ENCODE data around the gene TCF4.

DNA sequence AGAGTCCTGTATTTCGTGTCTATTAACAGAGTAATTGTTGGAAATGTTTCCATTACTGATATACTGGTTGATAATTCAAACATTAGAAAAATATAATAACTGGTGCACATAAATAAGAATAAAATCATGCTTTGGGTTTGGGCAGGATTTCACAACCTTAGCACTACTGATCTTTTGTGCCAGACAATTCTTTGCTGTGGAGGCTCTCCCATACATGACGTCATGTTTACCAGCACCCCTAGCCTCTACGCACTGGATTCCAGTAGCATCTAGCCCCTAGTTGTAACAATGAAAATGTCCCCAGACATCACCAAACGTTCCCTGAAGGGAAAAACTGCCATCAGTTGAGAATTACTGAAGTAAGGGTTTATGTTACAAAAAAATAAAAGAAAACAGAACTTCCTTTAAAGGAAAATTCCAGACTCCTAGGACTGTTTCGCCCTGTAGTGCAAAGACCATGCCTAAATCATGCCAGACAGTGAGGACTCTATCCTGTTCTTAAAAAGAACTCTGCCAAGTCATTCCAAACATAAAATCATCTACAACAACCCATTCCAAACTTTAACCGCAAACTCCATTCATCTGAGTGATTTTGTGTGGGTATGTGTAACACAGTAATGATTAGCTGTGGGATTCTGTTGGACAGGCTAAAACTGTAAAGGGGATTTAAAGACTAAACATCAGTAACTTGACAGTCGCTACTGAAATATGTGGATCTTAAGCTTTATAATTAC is 315.3 kb downstream of the TCF4 start:
- TF ChIP-seq ZSCAN30 (CRISPR knock-in tag; IDR thresholded peaks at IDR 0.05) (no peak), CREM (IDR thresholded peaks at IDR 0.05) (no peak), CREM (CRISPR knock-in tag; IDR thresholded peaks at IDR 0.05) (no peak), NR2C2 (CRISPR knock-in tag; IDR thresholded peaks at IDR 0.05; ENCODE audit: borderline replicate concordance) (no peak), YY1 (IDR thresholded peaks at IDR 0.05; ENCODE audit: insufficient read depth, insufficient replicate concordance, low read depth, low read length) (no peak), PHF5A (CRISPR knock-in tag; IDR thresholded peaks at IDR 0.05; ENCODE audit: low read depth, unreplicated experiment) (no peak)
- TF ChIP-seq, protein P1, sequence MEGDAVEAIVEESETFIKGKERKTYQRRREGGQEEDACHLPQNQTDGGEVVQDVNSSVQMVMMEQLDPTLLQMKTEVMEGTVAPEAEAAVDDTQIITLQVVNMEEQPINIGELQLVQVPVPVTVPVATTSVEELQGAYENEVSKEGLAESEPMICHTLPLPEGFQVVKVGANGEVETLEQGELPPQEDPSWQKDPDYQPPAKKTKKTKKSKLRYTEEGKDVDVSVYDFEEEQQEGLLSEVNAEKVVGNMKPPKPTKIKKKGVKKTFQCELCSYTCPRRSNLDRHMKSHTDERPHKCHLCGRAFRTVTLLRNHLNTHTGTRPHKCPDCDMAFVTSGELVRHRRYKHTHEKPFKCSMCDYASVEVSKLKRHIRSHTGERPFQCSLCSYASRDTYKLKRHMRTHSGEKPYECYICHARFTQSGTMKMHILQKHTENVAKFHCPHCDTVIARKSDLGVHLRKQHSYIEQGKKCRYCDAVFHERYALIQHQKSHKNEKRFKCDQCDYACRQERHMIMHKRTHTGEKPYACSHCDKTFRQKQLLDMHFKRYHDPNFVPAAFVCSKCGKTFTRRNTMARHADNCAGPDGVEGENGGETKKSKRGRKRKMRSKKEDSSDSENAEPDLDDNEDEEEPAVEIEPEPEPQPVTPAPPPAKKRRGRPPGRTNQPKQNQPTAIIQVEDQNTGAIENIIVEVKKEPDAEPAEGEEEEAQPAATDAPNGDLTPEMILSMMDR (CRISPR knock-in tag; IDR thresholded peaks at IDR 0.05): no peak

Data from HepG2 (cell line).